ENCODE data around the gene DENND6A. TPM values are rescaled to one million over a fixed set of nuclear protein-coding genes. Genes with fewer than 3 reads are reported as not detected.

DENND6A gene
- total RNA-seq, 3 donors from 2014 or later (not counting 1 experiment from before 2014, with no cell fraction given) = 54.5 to 69.8 (median 57.1) TPM

- WGBS (ENCODE audit: insufficient coverage) = 83% methylated on average over 2 of the region's 2 CpGs
- H3K36me3 Mint-ChIP-seq = peaks cover 13% of the 10 kb centered on the region
These were observed 9.6 kb downstream of the DENND6A start for GRCh38 chr3:57683286-57683685.

DNA sequence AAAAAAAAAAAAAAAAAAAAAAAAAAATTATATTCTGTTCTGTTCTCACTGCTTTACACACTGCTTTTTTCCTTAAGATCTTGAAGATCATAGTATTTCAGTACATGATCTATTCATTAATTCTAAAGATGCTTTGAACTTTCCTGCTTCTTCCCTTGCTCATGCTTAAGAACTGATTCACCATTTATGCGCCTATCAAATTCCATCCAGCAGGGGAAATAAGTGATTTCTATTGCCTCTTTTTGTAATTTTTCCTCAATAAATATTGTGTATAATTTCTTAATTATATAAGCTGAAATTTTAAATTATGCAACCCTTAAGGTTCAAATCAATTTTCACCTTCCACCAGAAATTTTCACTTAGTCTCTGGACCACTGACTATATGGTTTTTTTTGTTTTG, 10.6 kb downstream of the DENND6A start:
- H3K9me3 ChIP-seq (ENCODE audit: control insufficient read depth, insufficient read depth, low read length) = no peaks in the 10 kb centered on the region
- H3K9me3 Mint-ChIP-seq = no peaks in the 10 kb centered on the region
- no peak overlapping the region for H3K4me3 ChIP-seq (ENCODE audit: low read length)
- TF ChIP-seq CTCF (IDR thresholded peaks at IDR 0.05) = no peak
- intact Hi-C loops (cut with micrococcal nuclease) = no loop called here
- no peaks in the 10 kb centered on the region for H3K27me3 ChIP-seq (ENCODE audit: control insufficient read depth, insufficient read depth, low read length)
- no peak for DNase-seq
- peak overlapping the region; percentile 75 for H3K4me3 Mint-ChIP-seq
- peak overlapping the region; percentile 74 to 80 for H3K27ac Mint-ChIP-seq
- H3K36me3 ChIP-seq (ENCODE audit: control insufficient read depth, insufficient read depth, low read length) = peaks cover 22% of the 10 kb centered on the region
- ATAC-seq = no peak
- no peak overlapping the region for H3K27ac ChIP-seq (ENCODE audit: low read length)
- WGBS (ENCODE audit: insufficient coverage) = no CpG with 5 or more reads among the region's 1 CpG
- H3K4me1 Mint-ChIP-seq = peaks cover 76 to 81% of the 10 kb centered on the region in 2 donors
- H3K36me3 Mint-ChIP-seq = peaks cover 13% of the 10 kb centered on the region
- no peaks in the 10 kb centered on the region for H3K27me3 Mint-ChIP-seq (ENCODE audit: low read depth in 2 of 2)
- H3K4me1 ChIP-seq (ENCODE audit: control insufficient read depth, insufficient read depth, low read length) = peaks cover 39% of the 10 kb centered on the region

More at GRCh38 chr3:57683286-57683685, 9.6 kb downstream of the DENND6A start:
- peaks cover 19% of the 10 kb centered on the region for H3K36me3 ChIP-seq (ENCODE audit: control insufficient read depth, insufficient read depth, low read length)
- H3K9me3 Mint-ChIP-seq = no peaks in the 10 kb centered on the region
- ATAC-seq (no peak), DNase-seq (no peak)
- intact Hi-C loops (cut with micrococcal nuclease) = no loop called here
- H3K9me3 ChIP-seq (ENCODE audit: control insufficient read depth, insufficient read depth, low read length) = no peaks in the 10 kb centered on the region
- no peaks in the 10 kb centered on the region for H3K27me3 Mint-ChIP-seq (ENCODE audit: low read depth in 2 of 2)
- H3K27ac Mint-ChIP-seq = peak overlapping the region in 1 of 2 donors; percentile 80
- peaks cover 71 to 76% of the 10 kb centered on the region in 2 donors for H3K4me1 Mint-ChIP-seq
- H3K27ac ChIP-seq (ENCODE audit: low read length) = no peak overlapping the region
- TF ChIP-seq CTCF (IDR thresholded peaks at IDR 0.05) = no peak
- H3K4me1 ChIP-seq (ENCODE audit: control insufficient read depth, insufficient read depth, low read length) = peaks cover 45% of the 10 kb centered on the region
- H3K4me3 Mint-ChIP-seq = no peak overlapping the region
- no peak overlapping the region for H3K4me3 ChIP-seq (ENCODE audit: low read length)
- H3K27me3 ChIP-seq (ENCODE audit: control insufficient read depth, insufficient read depth, low read length) = no peaks in the 10 kb centered on the region

DNA sequence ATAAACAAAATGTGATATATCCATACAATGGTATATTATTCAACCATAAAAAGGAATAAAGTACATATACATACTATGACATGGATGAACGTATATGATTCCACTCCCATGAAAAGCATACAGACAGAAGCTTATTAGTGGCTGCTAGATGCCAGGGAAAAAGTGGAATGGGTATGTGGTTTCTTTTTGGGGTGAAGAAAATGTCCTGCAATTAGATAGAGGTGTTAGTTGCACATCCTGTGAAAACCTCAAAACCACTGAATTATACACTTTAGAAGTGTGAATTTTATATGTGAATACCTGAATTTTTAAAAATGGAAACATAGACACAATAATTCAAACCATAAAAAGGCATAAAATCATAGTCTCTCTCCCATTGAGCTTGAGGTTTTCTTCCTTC, 11.2 kb downstream of the DENND6A start:
- peaks cover 36% of the 10 kb centered on the region for H3K4me1 ChIP-seq (ENCODE audit: control insufficient read depth, insufficient read depth, low read length)
- H3K4me3 ChIP-seq (ENCODE audit: low read length) = no peak overlapping the region
- Mint-ChIP-seq H3K9me3 (no peaks in the 10 kb centered on the region), H3K27me3 (ENCODE audit: low read depth in 2 of 2) (no peaks in the 10 kb centered on the region), H3K27ac (peak overlapping the region; percentile 74 to 80), H3K4me1 (peaks cover 76 to 81% of the 10 kb centered on the region in 2 donors), H3K36me3 (peaks cover 13% of the 10 kb centered on the region), H3K4me3 (peak overlapping the region; percentile 85)
- no CpG with 5 or more reads among the region's 1 CpG for WGBS (ENCODE audit: insufficient coverage)
- no peak overlapping the region for H3K27ac ChIP-seq (ENCODE audit: low read length)
- DNase-seq (peak in 1 of 2 donors; percentile 49), ATAC-seq (peak; percentile 55 to 78 (median 63))
- no peaks in the 10 kb centered on the region for H3K27me3 ChIP-seq (ENCODE audit: control insufficient read depth, insufficient read depth, low read length)
- H3K36me3 ChIP-seq (ENCODE audit: control insufficient read depth, insufficient read depth, low read length) = peaks cover 22% of the 10 kb centered on the region
- TF ChIP-seq CTCF (IDR thresholded peaks at IDR 0.05) = no peak
- H3K9me3 ChIP-seq (ENCODE audit: control insufficient read depth, insufficient read depth, low read length) = no peaks in the 10 kb centered on the region
- intact Hi-C loops (cut with micrococcal nuclease) = no loop called here

- H3K4me1 Mint-ChIP-seq = peaks cover 72 to 78% of the 10 kb centered on the region in 2 donors
- H3K4me3 Mint-ChIP-seq = peak overlapping the region; percentile 33
- no peaks in the 10 kb centered on the region for H3K27me3 ChIP-seq (ENCODE audit: control insufficient read depth, insufficient read depth, low read length)
- H3K27ac Mint-ChIP-seq = peak overlapping the region; percentile 27 to 87
- peaks cover 43% of the 10 kb centered on the region for H3K4me1 ChIP-seq (ENCODE audit: control insufficient read depth, insufficient read depth, low read length)
- ATAC-seq (no peak), DNase-seq (no peak)
- no peaks in the 10 kb centered on the region for H3K9me3 ChIP-seq (ENCODE audit: control insufficient read depth, insufficient read depth, low read length)
- peaks cover 22% of the 10 kb centered on the region for H3K36me3 ChIP-seq (ENCODE audit: control insufficient read depth, insufficient read depth, low read length)
- no peaks in the 10 kb centered on the region for H3K9me3 Mint-ChIP-seq
- 95% methylated on average over 4 of the region's 4 CpGs for WGBS (ENCODE audit: insufficient coverage)
- H3K27me3 Mint-ChIP-seq (ENCODE audit: low read depth in 2 of 2) = no peaks in the 10 kb centered on the region
- H3K36me3 Mint-ChIP-seq = peaks cover 13% of the 10 kb centered on the region
- H3K4me3 ChIP-seq (ENCODE audit: low read length) = no peak overlapping the region
- intact Hi-C loops (cut with micrococcal nuclease) = no loop called here
- H3K27ac ChIP-seq (ENCODE audit: low read length) = no peak overlapping the region
- TF ChIP-seq CTCF (IDR thresholded peaks at IDR 0.05) = no peak
These were observed 12.8 kb downstream of the DENND6A start for GRCh38 chr3:57680046-57680445.
